H7 (cell line): ENCODE results near the gene GFRAL. TPM values are rescaled to one million over a fixed set of nuclear protein-coding genes. Genes with fewer than 3 reads are reported as not detected.
A peak's percentile ranks its signal among the peaks of the same experiment; 100 is the strongest.

Source experiments
- DNase-seq: peaks from one replicate; pipeline ENCODE4 v3.0.0; 2012
- H3K27me3 ChIP-seq: 2 replicates; pipeline ENCODE4 v1.6.0; 2011; ENCODE audit warnings: mild to moderate bottlenecking, low read length; ENCODE audit not compliant: control insufficient read depth, insufficient read depth
- H3K36me3 ChIP-seq: replicated peaks from 2 replicates; pipeline ENCODE4 v1.5.1; 2011; ENCODE audit warnings: low read length; ENCODE audit not compliant: control insufficient read depth, insufficient read depth
- H3K4me3 ChIP-seq: 2 replicates; pipeline ENCODE4 v1.5.1; 2011; ENCODE audit warnings: low read depth, mild to moderate bottlenecking, control low read depth, low read length, moderate library complexity; ENCODE audit not compliant: insufficient read depth
- total RNA-seq: library from RNA; depleted of rRNA; stranded (reverse); fragments of >200 nt; shearing (Covaris generic); gene quantifications from 2 replicates; pipeline ENCODE4 v1.2.3, GENCODE V29; 2014; rRNA removed

Gene GFRAL
- total RNA-seq, 1 experiment from 2014 or later: not detected

- peak; percentile 2 for DNase-seq
- H3K36me3 ChIP-seq: no peaks in the 10 kb centered on the region
- H3K27me3 ChIP-seq: no peaks in the 10 kb centered on the region
- H3K4me3 ChIP-seq: no peak overlapping the region
Measured at GRCh38 chr6:55449225-55449624, 122.0 kb downstream of the GFRAL start.

GRCh38 chr6:55450005-55450404, 122.7 kb downstream of the GFRAL start:
- Histone ChIP-seq H3K4me3 (no peak overlapping the region), H3K27me3 (no peaks in the 10 kb centered on the region), H3K36me3 (no peaks in the 10 kb centered on the region)
- no peak for DNase-seq

Other genes with a start within 250 kb of the GFRAL start
- gene HCRTR2, start 153.0 kb upstream of the GFRAL start, total RNA-seq: 0.07 TPM in 1 of 2 replicates, not detected in the other